Endothelial cell of umbilical vein (primary cell): Measurements from ENCODE around the gene PABPC4L.

Experiments used
- CTCF ChIP-seq, 2 donors: IDR thresholded peaks; 1 replicate in 1 of 2; 2 replicates in 1 of 2; pipeline ENCODE4 v1.5.1; 2011; ENCODE audit warnings: low read length in 2 of 2, mild to moderate bottlenecking in 2 of 2, moderate library complexity in 2 of 2, control low read depth in 1 of 2, inconsistent platforms in 1 of 2, low read depth in 1 of 2; ENCODE audit not compliant: insufficient read depth in 1 of 2; ENCODE audit errors: extremely low read depth in 1 of 2
- EZH2 ChIP-seq: IDR thresholded peaks from 2 replicates; pipeline ENCODE4 v1.6.1; 2012; ENCODE audit warnings: borderline replicate concordance, low read depth, mild to moderate bottlenecking, moderate library complexity, low read length, inconsistent platforms; ENCODE audit not compliant: severe bottlenecking
- POLR2AphosphoS5 ChIP-seq: IDR thresholded peaks from 2 replicates; pipeline ENCODE4 v1.6.1; 2012; ENCODE audit warnings: low read depth, mild to moderate bottlenecking, control low read depth, low read length, moderate library complexity; ENCODE audit not compliant: insufficient read depth

- TF ChIP-seq CTCF (IDR thresholded peaks at IDR 0.05; ENCODE audit: extremely low read depth in 1 of 2, insufficient read depth in 1 of 2, low read depth in 1 of 2, low read length in 2 of 2) (no peak), EZH2 (no peak), POLR2AphosphoS5 (no peak)
Observed at GRCh38 chr4:134200811-134201215, 776 bp downstream of the PABPC4L start.
